Neural cell (in vitro differentiated cells): ENCODE measurements around the gene ALDH2. TPM values are rescaled to one million over a fixed set of nuclear protein-coding genes. Genes with fewer than 3 reads are reported as not detected.

Experiments
- H2AFZ ChIP-seq: fragments of 200-600, 300-800 bp; sonication (generic), shearing (Covaris generic); 2 replicates; pipeline ENCODE4 v1.6.0; 2014; ENCODE audit warnings: low read depth, mild to moderate bottlenecking, antibody characterized with exemption, low read length, moderate library complexity
- H3F3A ChIP-seq: fragments of 200-600 bp; shearing (Covaris generic); 2 replicates; pipeline ENCODE4 v1.6.1; 2016; ENCODE audit warnings: mild to moderate bottlenecking, moderate library complexity, mixed read lengths, antibody characterized with exemption, low read length; ENCODE audit not compliant: insufficient read depth, poor library complexity, severe bottlenecking
- H3K27ac ChIP-seq: fragments of 200-600, 300-800 bp; sonication (generic), shearing (Covaris generic); 2 replicates; pipeline ENCODE4 v1.5.1; 2014; ENCODE audit warnings: mild to moderate bottlenecking, low read length, moderate library complexity
- H3K27me3 ChIP-seq: fragments of 300-800, 200-600 bp; sonication (generic), shearing (Covaris generic); 2 replicates; pipeline ENCODE4 v1.6.0; 2014; ENCODE audit warnings: mild to moderate bottlenecking, low read depth, low read length, moderate library complexity; ENCODE audit not compliant: insufficient read depth
- H3K36me3 ChIP-seq: fragments of 300-800, 200-600 bp; sonication (generic), shearing (Covaris generic); 2 replicates; pipeline ENCODE4 v1.5.1; 2014; ENCODE audit warnings: mild to moderate bottlenecking, antibody characterized with exemption, low read length, moderate library complexity; ENCODE audit not compliant: insufficient read depth
- H3K4me2 ChIP-seq: fragments of 300-800, 200-600 bp; sonication (generic), shearing (Covaris generic); 2 replicates; pipeline ENCODE4 v1.6.0; 2014; ENCODE audit warnings: mild to moderate bottlenecking, low read length
- H3K4me3 ChIP-seq: fragments of 300-800, 200-600 bp; sonication (generic), shearing (Covaris generic); 2 replicates; pipeline ENCODE4 v1.5.1; 2014; ENCODE audit warnings: mild to moderate bottlenecking, low read length, moderate library complexity
- H3K79me2 ChIP-seq: fragments of 200-600 bp; shearing (Covaris generic); replicated peaks from 2 replicates; pipeline ENCODE4 v1.6.0; 2014; ENCODE audit warnings: mild to moderate bottlenecking, low read length, moderate library complexity; ENCODE audit not compliant: insufficient read depth
- H3K9ac ChIP-seq: fragments of 300-800, 200-600 bp; sonication (generic), shearing (Covaris generic); 2 replicates; pipeline ENCODE4 v1.6.1; 2016; ENCODE audit warnings: mild to moderate bottlenecking, low read length, mixed read lengths
- H3K9me2 ChIP-seq: fragments of 200-600 bp; shearing (Covaris generic); 2 replicates; pipeline ENCODE4 v1.6.1; 2016; ENCODE audit warnings: mild to moderate bottlenecking, low read length, mixed read lengths; ENCODE audit not compliant: insufficient read depth
- H3K9me3 ChIP-seq: fragments of 200-600, 300-800 bp; sonication (generic), shearing (Covaris generic); 2 replicates; pipeline ENCODE4 v1.6.1; 2016; ENCODE audit warnings: mild to moderate bottlenecking, mixed run types, low read length, moderate library complexity, mixed read lengths
- H4K20me1 ChIP-seq: fragments of 200-600 bp; shearing (Covaris generic); 2 replicates; pipeline ENCODE4 v1.6.1; 2016; ENCODE audit warnings: mild to moderate bottlenecking, mixed run types; ENCODE audit not compliant: insufficient read depth
- CTCF ChIP-seq: fragments of 450-650 bp; IDR thresholded peaks from 2 replicates; pipeline ENCODE4 v1.5.1; 2014; ENCODE audit warnings: antibody characterized with exemption, mild to moderate bottlenecking, moderate library complexity; ENCODE audit not compliant: poor library complexity, severe bottlenecking
- EP300 ChIP-seq: fragments of 450-650 bp; conservative IDR thresholded peaks from 2 replicates; pipeline ENCODE4 v1.6.1; 2014; ENCODE audit warnings: antibody characterized with exemption, mild to moderate bottlenecking, moderate library complexity; ENCODE audit not compliant: poor library complexity, severe bottlenecking
- EZH2 ChIP-seq: fragments of 200-600, 300-800 bp; shearing (Covaris generic), sonication (generic); IDR thresholded peaks from 2 replicates; pipeline ENCODE4 v1.6.1; 2014; ENCODE audit warnings: antibody characterized with exemption, low read length, borderline replicate concordance, mild to moderate bottlenecking; ENCODE audit not compliant: insufficient read depth, poor library complexity, severe bottlenecking
- MXI1 ChIP-seq: fragments of 450-650 bp; conservative IDR thresholded peaks from 2 replicates; pipeline ENCODE4 v1.6.1; 2014; ENCODE audit warnings: antibody characterized with exemption, mild to moderate bottlenecking; ENCODE audit not compliant: poor library complexity, severe bottlenecking
- POLR2AphosphoS5 ChIP-seq: IDR thresholded peaks from 2 replicates; pipeline ENCODE4 v1.6.1; 2012
- RAD21 ChIP-seq: fragments of 450-650 bp; conservative IDR thresholded peaks from 2 replicates; pipeline ENCODE4 v1.6.1; 2014; ENCODE audit warnings: antibody characterized with exemption, mild to moderate bottlenecking, moderate library complexity
- SMC3 ChIP-seq: fragments of 450-650 bp; conservative IDR thresholded peaks from 2 replicates; pipeline ENCODE4 v1.6.1; 2014; ENCODE audit warnings: antibody characterized with exemption, mild to moderate bottlenecking, moderate library complexity; ENCODE audit not compliant: poor library complexity
- TAF1 ChIP-seq: IDR thresholded peaks from 2 replicates; pipeline ENCODE4 v1.6.1; 2012; ENCODE audit warnings: low read depth
- polyA plus RNA-seq: library from polyadenylated mRNA; depleted of rRNA; stranded (reverse); fragments of >200 nt; gene quantifications from 2 replicates; pipeline ENCODE4 v1.2.3, GENCODE V29; 2014
- small RNA-seq, 3 experiments: library from RNA; depleted of rRNA; stranded (forward); fragments of <200 nt; gene quantifications; one replicate each; pipeline ENCODE3, GENCODE V24; 2012
- TF ChIP-seq, protein P1 (sequence below): IDR thresholded peaks from 2 replicates; pipeline ENCODE4 v1.6.1; 2012; ENCODE audit warnings: borderline replicate concordance

ALDH2 gene
- polyA plus RNA-seq, 1 donor from 2014 or later: 64.3 TPM

DNA sequence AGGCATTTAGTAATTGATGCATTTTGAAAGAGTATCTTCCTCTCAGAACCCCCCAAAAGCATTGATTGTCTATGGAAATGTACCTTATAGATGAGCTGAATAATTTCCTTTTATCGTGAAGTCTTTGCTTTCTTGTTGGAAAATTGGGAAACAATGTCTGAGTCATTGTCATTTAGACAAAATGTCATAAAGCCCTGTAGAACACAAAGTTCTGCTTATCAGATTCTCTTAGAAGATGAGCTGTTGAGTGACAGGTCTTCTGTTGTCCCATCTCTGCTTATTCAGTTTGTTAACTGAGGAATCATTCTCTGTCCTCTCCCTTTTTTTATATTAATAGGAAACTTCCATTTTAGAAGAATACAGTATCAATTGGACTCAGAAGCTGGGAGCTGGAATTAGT is 98.2 kb downstream of the ALDH2 start:
- TF ChIP-seq TAF1: no peak
- TF ChIP-seq RAD21: no peak
- TF ChIP-seq MXI1: no peak
- TF ChIP-seq EP300: no peak
- no peak for TF ChIP-seq CTCF
- TF ChIP-seq POLR2AphosphoS5: no peak
- TF ChIP-seq, protein P1, sequence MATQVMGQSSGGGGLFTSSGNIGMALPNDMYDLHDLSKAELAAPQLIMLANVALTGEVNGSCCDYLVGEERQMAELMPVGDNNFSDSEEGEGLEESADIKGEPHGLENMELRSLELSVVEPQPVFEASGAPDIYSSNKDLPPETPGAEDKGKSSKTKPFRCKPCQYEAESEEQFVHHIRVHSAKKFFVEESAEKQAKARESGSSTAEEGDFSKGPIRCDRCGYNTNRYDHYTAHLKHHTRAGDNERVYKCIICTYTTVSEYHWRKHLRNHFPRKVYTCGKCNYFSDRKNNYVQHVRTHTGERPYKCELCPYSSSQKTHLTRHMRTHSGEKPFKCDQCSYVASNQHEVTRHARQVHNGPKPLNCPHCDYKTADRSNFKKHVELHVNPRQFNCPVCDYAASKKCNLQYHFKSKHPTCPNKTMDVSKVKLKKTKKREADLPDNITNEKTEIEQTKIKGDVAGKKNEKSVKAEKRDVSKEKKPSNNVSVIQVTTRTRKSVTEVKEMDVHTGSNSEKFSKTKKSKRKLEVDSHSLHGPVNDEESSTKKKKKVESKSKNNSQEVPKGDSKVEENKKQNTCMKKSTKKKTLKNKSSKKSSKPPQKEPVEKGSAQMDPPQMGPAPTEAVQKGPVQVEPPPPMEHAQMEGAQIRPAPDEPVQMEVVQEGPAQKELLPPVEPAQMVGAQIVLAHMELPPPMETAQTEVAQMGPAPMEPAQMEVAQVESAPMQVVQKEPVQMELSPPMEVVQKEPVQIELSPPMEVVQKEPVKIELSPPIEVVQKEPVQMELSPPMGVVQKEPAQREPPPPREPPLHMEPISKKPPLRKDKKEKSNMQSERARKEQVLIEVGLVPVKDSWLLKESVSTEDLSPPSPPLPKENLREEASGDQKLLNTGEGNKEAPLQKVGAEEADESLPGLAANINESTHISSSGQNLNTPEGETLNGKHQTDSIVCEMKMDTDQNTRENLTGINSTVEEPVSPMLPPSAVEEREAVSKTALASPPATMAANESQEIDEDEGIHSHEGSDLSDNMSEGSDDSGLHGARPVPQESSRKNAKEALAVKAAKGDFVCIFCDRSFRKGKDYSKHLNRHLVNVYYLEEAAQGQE: no peak
- no peak for TF ChIP-seq EZH2
- TF ChIP-seq SMC3: no peak
- Histone ChIP-seq H3F3A (no peaks in the 10 kb centered on the region), H3K9ac (no peak overlapping the region), H3K79me2 (no peaks in the 10 kb centered on the region), H3K9me3 (no peaks in the 10 kb centered on the region), H4K20me1 (no peaks in the 10 kb centered on the region), H3K4me3 (no peak overlapping the region), H3K4me2 (no peak overlapping the region), H3K9me2 (no peaks in the 10 kb centered on the region), H3K27me3 (peaks cover 7% of the 10 kb centered on the region), H3K36me3 (peaks cover 15% of the 10 kb centered on the region), H2AFZ (no peak overlapping the region), H3K27ac (no peak overlapping the region)

Small RNA genes within 50 kb of the gene (small RNA-seq; reads per million reads assigned to genes)
- gene MIR6761: 0 to 1.8 (median 0.53) reads per million in 3 experiments

Other genes starting within 250 kb of the ALDH2 start
- 12.6 and 13.9 TPM in 2 replicates for gene ATXN2, start 167.6 kb upstream of the ALDH2 start, polyA plus RNA-seq
- gene BRAP, start 81.0 kb upstream of the ALDH2 start, polyA plus RNA-seq: 23.4 and 28.5 TPM in 2 replicates
- 25.7 and 27.0 TPM in 2 replicates for gene ACAD10, start 80.9 kb upstream of the ALDH2 start, polyA plus RNA-seq
- gene MAPKAPK5, start 75.3 kb downstream of the ALDH2 start, polyA plus RNA-seq: 84.4 and 93.7 TPM in 2 replicates
- gene TMEM116, start 246.2 kb downstream of the ALDH2 start, polyA plus RNA-seq: 15.4 and 17.7 TPM in 2 replicates
- 159 and 172 TPM in 2 replicates for gene ERP29, start 246.5 kb downstream of the ALDH2 start, polyA plus RNA-seq